ENCODE measurements around the gene GNRHR. TPM values are rescaled to one million over a fixed set of nuclear protein-coding genes. Genes with fewer than 3 reads are reported as not detected.

The GNRHR gene
- total and polyA plus RNA-seq, 11 donors: not detected

- TF ChIP-seq CTCF (IDR thresholded peaks at IDR 0.05) (no peak), POLR2A (IDR thresholded peaks at IDR 0.05) (no peak)
- Histone ChIP-seq H3K9me3 (peaks cover 0 to 5% (median 0%) of the 10 kb centered on the region in 12 donors), H3K4me1 (peaks cover 0 to 16% (median 10%) of the 10 kb centered on the region in 12 donors), H3K4me3 (no peak overlapping the region), H3K36me3 (no peaks in the 10 kb centered on the region), H3K27ac (no peak overlapping the region), H3K27me3 (no peaks in the 10 kb centered on the region)
- DNase-seq: no peak
- 71 to 99% (median 97%) methylated on average over 2 of the region's 2 CpGs for WGBS, 4 donors
- intact Hi-C loops (cut with DNase I): no loop called here
- no peak for ATAC-seq
These were observed 49.3 kb downstream of the GNRHR start for GRCh38 chr4:67704843-67705242.

- intact Hi-C loops (cut with DNase I): no loop called here
- no peaks in the 10 kb centered on the region for H3K36me3 ChIP-seq
- H3K27ac ChIP-seq: peak overlapping the region in 1 of 12 donors; percentile 92
- 94 to 99% (median 96%) methylated on average over 2 of the region's 2 CpGs for WGBS, 4 donors
- peaks cover 0 to 26% (median 14%) of the 10 kb centered on the region in 12 donors for H3K4me1 ChIP-seq
- DNase-seq (no peak), ATAC-seq (no peak)
- peak overlapping the region in 4 of 12 donors; percentile 73 to 98 (median 87) for H3K4me3 ChIP-seq
- no peaks in the 10 kb centered on the region for H3K27me3 ChIP-seq
- TF ChIP-seq POLR2A (IDR thresholded peaks at IDR 0.05) (no peak), CTCF (IDR thresholded peaks at IDR 0.05) (no peak)
- H3K9me3 ChIP-seq: peaks cover 0 to 5% (median 0%) of the 10 kb centered on the region in 12 donors
These were observed 52.0 kb downstream of the GNRHR start for GRCh38 chr4:67702166-67702565.

GRCh38 chr4:67701517-67701850, 52.7 kb downstream of the GNRHR start:
- WGBS, 4 donors: 10 to 18% (median 11%) methylated on average over 4 of the region's 4 CpGs
- Histone ChIP-seq H3K36me3 (peaks cover 0 to under 1% (median 0%) of the 10 kb centered on the region in 9 donors), H3K4me1 (peaks cover 0 to 26% (median 14%) of the 10 kb centered on the region in 12 donors), H3K4me3 (peak overlapping the region; percentile 54 to 98 (median 82)), H3K9me3 (peaks cover 0 to 5% (median 0%) of the 10 kb centered on the region in 12 donors), H3K27me3 (no peaks in the 10 kb centered on the region), H3K27ac (peak overlapping the region in 11 of 12 donors; percentile 53 to 92 (median 84))
- intact Hi-C loops (cut with DNase I): loop anchor here in 1 of 10 donors (1.0 kb wide), 1 partner anchor 156 kb away; the partner anchor contains the start of gene CENPC
- ATAC-seq (no peak), DNase-seq (no peak)
- TF ChIP-seq CTCF (IDR thresholded peaks at IDR 0.05) (no peak), POLR2A (IDR thresholded peaks at IDR 0.05) (no peak)

- H3K27ac ChIP-seq: peak within 1 kb of the TSS in 11 of 12 donors; percentile 71 to 92 (median 84)
- peaks cover 0 to under 1% (median 0%) of the 10 kb centered on the region in 12 donors for H3K9me3 ChIP-seq
- intact Hi-C loops (cut with DNase I): loop anchor here in 1 of 10 donors (1.0 kb wide), 1 partner anchor 156 kb away; the partner anchor contains the start of gene CENPC
- ATAC-seq: peak; percentile 100
- H3K27me3 ChIP-seq: no peaks in the 10 kb centered on the region
- DNase-seq: peak; percentile 96 to 98 (median 96)
- peak; percentile 29 to 73 (median 51) for TF ChIP-seq CTCF (IDR thresholded peaks at IDR 0.05)
- peak in 1 of 2 donors; percentile 36 for TF ChIP-seq POLR2A (IDR thresholded peaks at IDR 0.05)
- WGBS, 4 donors: 0 to 1% (median 1%) methylated on average over 38 to 57 of the region's 57 CpGs
- peaks cover 0 to 3% (median 0%) of the 10 kb centered on the region in 9 donors for H3K36me3 ChIP-seq
- peaks cover 0 to 26% (median 14%) of the 10 kb centered on the region in 12 donors for H3K4me1 ChIP-seq
- peak within 1 kb of the TSS; percentile 54 to 98 (median 82) for H3K4me3 ChIP-seq
These were observed 53.3 kb downstream of the GNRHR start, which contains the start of gene UBA6 for GRCh38 chr4:67700738-67701516. UBA6 (minus strand) TSS chr4:67701155; CDS start chr4:67701119, 36 bp downstream.
